ENCODE data around the gene ZNHIT1.

The ZNHIT1 gene

DNA sequence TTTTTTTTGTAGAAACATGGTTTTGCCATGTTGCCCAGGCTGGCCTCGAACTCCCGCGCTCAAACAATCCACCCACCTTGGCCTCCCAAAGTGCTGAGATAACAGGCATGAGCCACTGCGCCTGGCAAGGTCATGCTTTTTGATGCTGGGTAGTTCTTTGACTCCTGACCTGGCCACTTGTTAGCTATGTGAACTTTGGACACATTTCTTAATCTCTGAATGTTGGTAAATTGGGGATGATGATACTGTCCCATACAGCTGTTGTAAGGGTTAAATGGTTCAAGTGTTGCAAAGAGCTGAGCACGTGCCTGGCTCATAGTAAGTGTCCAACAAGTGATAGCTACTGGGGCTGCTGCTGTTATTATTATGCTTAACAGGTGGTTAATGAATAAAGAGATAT is 2.3 kb downstream of the ZNHIT1 start:
- DNase-seq: no peak

DNA sequence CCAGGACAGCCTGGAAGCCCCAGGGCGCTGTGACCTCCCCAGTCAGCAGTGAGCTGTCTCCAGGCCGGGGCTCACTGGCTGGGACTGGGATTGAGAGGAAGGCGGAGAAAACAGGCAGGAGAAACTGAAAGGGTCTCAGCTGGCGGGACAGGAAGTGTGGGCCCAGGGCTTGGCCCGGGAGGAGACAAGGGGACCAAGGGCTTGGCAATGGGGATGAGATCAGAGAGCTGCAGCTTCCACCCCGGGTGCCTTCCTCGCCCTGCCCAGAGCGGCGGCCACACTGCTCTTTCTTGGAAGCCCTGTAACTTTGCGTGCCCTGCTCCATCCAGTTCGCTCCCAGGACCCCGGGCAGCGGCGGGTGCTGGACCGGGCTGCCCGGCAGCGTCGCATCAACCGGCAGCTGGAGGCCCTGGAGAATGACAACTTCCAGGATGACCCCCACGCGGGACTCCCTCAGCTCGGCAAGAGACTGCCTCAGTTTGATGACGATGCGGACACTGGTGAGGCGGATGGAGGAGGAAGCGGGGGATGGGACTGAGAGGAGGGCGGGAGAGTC is 4.4 kb downstream of the ZNHIT1 start:
- DNase-seq: no peak

DNA sequence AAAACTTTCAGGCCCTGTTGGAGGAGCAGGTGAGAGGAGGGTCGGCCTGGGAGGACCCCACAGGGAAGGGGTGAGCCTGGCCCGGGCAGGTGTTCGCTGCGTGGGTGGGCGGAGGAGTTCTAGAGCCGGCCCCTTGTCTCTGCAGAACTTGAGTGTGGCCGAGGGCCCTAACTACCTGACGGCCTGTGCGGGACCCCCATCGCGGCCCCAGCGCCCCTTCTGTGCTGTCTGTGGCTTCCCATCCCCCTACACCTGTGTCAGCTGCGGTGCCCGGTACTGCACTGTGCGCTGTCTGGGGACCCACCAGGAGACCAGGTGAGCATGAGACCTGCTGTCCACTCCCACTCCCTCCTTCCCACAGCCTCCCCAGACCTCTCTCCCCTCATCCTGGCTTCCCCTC is 5.6 kb downstream of the ZNHIT1 start:
- no peak for DNase-seq

DNA sequence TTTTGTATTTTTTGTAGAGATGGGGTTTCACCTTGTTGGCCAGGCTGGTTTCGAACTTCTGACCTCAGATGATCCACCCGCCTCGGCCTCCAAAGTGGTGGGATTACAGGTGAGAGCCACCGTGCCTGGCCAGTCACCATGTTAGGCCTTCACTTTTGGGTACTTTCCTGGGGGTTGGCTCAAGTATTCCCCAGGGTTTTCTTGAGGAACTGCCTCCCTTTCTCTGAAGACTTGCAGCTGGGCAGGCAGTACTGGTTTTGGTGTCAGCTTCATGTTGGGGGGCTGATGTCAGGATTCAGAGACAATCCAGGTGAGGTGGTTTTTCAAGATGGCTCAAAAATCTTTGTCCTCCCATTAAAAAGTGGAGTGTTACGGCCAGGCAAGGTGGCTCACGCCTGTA is 7.7 kb downstream of the ZNHIT1 start:
- DNase-seq: no peak

DNA sequence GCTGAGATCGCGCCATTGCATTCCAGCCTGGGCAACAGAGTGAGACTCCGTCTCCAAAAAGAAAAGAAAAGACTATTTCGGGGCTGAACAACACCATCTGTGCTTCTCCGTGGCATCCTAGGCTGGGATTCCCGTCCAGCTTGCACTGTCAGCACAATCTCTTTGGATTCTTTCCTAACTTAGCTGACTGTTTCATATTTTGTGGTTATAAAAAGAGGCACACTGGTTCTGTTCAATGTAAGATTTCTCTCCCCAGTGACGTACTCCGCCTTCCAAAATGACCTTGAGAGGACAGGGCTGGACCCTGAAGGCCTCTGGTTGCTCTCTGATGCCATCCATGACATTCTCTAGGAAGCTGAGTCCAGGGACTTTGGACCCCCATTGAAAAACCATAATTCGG is 8.8 kb downstream of the ZNHIT1 start:
- no peak for DNase-seq

DNA sequence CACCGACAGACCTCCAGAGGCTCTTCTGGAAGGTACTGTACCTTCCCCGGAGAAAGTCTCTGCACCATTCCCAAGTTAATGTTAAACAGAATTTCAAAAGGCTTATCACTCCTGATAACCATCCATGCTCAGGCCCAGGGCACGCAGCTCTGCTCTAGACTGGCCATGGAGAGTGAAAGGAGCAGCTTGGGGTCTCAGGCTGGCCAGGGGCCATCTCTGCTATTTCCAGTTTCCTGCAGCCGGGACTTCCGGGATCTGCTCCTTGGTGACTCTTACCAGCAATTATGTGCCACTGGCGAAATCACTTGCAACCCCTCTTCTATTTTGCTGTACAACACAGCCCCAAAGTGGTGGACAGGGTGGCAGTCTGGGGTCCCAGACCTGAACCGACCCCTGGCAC is 13.7 kb downstream of the ZNHIT1 start:
- DNase-seq: no peak

DNA sequence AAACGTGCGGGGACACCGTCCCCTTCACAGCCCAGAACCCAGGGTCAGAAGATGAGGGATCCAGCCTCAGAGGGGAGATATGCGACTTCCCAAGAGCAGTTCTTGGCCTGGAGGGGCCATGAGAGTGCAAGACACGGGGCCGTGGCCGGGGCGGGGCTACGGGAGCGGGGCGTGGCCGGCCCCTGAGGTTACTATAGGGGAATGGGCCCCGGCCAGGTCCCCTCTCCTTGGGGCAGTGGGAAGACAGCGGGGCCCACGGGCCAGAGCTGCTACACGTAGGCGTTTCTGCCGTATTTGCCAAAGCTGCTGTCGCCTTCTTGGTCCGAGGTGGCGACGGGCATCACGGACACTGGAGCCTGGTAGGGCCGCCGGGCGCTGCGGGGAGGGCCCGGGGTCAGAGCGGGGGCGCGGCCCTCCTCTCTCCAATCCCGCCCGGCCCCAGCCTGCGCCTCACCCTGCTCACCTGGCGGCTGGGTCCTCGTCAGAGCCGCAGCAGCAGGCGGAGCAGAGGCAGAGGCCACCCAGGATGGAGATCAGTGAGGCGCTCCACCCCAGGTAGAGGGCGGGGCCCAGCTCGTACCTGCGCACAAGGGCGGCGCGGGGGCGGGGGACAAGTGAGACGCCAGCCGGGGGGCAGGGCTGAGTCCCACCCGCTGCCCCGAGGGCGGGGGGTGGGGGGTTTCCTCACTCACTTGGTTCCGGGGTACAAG is 14.3 kb downstream of the ZNHIT1 start:
- DNase-seq: no peak

DNA sequence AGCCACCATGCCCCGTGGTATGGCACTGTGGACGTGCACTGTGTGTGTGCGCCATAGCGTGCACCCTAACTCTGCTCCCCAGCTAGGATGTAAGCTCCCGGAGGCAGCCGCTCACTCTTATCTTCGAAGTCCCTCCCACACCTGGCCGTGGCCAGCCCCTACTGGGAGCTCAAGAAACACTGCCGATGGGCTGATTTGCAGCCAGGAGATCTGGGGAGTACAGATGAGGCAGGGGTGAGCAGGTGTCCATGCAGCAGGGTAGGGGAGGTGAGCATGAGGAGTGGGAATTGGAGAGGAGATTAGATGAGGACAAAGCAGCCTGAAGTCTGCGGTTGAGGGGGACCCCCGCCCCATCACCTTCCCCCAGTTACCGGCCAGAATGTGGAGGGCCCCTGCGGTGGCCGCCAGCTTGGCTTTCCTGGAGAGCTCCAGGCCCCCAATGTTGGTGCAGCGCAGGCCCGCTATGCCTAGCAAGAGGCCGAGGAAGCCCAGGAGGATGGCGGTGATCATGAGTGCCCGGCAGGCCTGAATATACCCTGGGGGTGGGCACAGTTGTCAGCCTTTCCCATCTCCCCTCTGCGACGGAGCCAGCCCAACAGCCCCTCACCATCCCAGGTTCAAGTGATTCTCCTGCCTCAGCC is 16.1 kb downstream of the ZNHIT1 start:
- no peak for DNase-seq

DNA sequence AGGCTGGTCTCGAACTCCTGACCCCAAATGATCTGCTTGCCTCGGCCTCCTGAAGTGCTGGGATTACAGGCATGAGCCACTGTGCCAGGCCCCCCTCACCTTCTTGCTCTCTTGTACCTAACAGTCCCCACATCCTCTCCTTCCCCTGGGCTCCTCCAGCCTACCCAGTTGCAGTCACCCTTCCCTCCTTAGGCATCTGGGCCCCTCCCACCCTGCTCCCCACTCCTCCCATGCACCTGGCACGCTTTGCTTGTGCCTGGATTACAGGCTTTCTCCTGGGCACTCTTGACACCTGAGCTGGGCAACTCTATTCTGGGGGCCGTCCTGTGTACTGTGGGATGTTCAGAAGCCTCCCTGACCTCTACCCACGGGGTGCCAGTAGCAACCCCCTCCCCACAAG is 16.7 kb downstream of the ZNHIT1 start:
- DNase-seq: no peak

DNA sequence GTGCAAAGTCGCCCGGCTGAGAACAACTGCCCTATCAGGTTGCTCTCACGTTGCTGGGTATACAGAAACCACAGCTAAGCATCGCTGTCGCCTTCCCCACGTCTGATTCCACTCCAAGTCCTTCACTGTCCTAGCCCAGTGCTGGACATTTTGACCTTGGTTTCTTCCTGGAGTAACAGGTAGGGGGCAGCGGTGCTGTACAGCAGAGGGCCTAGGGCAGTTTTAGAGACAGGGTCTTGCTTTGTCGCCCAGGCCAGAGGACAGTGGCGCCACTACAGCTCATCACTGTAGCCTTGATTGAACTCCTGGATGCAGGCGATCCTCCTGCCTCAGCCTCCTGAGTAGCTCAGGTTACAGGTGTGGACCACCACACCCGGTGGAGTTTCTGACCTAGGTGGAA is 17.1 kb downstream of the ZNHIT1 start:
- DNase-seq: no peak

DNA sequence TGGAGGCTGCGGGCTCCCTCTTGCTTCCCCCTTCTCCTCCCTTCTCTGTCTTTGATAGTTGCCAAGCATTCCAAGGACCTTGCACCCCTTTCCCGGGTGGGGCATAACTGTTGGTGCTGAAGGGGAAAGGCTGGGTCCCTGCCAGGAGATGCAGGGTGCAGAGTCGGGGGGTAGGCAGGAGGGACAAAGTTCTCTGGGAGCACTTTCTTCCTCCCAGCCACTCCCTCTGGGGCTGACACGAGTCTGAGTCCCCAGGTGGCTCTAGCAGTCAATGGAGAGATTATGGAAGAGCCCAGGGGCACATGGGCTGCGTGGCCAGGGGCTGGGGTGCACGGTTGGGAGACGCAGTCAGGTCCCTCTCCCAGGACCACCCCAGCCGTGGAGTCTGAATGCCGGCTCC is 17.6 kb downstream of the ZNHIT1 start:
- DNase-seq: no peak

DNA sequence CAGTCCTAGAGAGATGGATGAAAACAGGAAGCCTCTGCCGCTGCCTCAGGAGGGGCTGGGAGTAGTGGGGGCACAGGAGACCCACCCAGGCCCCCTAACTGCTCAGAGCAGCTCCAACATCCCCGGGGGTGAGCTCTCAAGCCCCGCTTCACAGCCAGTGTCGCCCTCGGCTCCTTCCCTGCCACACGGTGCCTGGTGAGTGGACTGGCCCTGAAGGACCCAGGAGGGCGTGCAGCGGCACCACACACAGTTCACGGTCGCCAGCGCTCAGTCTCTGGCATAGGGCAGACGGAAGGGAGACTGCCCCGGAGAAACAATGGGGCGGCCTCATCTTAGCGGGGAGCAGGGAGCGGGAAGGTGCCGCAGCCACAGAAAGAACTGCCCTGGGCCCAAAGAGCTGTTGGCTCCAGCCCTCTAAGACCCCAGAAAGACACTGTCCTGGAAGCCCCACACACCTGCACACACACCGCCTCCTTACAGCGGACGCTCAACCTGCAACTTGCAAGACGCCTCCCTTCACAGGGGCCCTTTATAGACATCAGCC is 18.4 kb downstream of the ZNHIT1 start:
- no peak for DNase-seq

DNA sequence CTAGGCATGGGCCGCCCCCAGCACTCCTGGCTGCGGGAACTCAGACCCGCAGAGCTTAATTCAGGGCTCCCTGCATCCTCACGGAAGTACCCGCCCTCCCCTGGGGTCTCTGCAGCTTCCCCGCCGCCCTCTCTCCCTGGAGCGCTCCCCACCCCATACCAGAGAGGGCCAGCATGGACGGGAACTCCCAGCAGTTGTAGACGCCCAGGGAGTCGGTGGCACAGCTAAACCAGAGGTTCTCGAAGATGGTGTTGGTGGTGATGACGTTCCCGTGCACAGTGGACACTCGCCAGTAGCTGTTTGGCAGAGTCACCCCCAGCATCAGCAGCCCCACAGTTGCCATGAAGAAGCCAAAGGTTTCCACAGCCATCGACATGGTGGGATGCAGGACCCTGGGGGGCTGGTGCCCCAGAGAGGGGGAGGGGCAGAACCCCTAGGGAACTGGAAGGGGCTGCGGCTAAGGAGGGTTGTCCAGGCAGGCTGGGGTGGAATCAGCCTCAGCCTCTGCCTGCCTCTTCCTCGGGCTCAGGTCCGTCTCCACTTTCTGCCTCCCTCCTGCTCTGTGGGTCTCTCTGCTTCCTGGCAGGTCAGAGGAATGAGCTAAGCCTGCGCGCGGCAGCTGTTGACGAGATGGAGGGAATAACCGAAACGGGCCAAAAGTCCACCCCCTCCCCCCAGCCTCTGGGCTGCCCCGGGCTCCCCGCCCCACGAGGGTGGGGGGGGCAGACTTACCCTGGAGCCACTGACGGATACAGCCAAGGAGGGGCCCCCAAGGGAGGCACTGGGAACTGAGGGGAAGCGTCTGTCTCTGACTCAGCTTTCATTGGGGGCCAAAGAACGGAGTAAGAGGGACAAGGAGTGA is 19.5 kb downstream of the ZNHIT1 start, which contains the start of gene CLDN15:
CLDN15 (minus strand) TSS at position 597 of the 862 bp plus-strand sequence; CDS start at position 376, 221 bp downstream.
- DNase-seq: no peak

DNA sequence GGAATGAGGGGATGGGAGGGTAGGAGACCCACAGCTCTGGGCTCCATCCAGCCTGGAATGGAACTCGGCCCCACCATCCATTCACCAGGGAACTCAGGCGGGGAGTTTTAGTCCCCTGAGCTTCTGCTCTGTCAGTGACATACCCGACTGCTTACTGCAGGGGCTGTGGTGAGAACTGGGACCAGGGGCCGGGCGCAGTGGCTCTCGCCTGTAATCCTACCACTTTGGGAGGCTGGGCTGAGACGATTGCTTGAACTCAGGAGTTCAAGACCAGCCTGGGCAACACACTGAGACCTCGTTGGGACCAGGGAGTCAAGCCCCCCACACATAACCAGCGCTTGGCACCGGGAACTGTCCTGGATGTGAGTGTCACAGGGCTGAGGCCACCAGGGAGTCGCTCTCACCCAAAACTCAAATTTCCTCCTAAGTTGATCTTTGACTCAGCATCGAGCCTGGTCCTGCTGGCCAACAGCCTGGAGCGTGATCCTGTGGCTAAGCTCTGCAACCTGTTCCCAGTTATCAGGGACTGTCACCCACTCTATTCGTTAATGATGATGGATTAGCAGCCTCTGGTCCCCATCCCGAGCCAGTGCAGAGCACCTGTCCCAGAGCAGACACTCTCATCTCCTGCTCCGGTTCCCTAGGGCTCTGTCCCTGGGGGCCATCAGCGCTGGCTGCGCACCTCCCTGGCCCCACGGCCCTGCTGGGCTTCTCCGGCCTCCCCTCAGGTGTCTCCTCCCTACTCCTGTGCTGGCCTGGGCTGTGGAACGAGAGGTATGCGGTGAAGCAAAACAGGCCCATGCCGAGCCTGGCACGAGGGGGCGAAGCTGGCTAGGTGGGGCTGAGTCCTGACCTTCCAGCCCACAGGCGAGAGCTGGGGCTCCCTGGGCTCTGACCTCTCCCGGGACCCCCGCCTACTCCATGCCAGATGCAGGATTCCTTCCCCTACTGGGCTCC is 20.5 kb downstream of the ZNHIT1 start:
- no peak for DNase-seq

DNA sequence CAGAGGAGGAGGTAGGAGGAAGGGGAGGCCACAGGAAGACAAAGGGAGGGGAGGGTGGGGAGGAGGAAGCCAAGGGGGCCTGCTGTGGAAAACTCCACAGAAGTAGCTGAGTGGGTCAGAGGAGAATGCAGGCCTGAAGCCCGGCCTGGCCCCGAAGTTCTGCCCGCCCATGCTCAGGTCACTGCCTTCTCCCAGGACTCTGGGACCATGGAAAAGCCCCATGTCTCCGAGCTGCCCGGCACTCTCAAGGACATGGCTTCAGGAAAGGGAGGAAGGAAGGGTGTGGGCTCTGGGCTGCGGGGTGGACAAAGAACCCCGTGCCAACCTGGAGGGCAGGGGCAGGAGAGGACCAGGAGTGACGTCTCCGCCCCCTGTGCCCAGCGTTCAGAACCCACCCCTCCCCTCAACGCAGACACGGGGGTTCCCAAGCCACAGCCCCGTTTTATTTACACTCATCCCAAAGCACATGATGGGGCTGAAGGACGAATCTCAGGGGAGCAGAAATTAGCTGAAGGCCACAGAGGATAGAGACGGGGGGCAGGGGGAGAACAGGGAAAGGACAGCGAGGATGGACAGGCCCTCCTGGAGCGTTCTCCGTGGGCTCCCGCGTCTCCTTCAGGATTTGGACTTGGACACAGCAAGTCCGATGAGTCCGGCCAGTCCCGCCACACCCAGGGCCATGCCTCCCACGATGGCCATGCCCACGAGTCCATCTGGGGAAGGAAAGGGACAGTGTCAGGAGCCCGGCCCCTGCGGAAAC is 21.4 kb downstream of the ZNHIT1 start:
- no peak for DNase-seq

DNA sequence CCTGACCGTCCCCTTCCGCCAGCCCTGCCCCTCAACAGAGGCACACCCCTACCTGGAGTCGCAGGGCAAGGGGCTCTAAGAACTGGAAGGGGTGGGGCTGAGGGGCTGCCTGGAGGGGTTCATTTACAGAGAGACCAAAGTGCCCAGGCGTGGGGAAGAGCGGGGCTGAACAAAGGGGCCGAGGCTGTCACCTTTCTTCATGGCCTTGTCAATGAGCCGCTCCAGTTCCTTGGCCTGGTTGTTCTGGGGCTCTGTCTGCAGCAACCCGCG is 21.9 kb downstream of the ZNHIT1 start:
- DNase-seq: no peak

DNA sequence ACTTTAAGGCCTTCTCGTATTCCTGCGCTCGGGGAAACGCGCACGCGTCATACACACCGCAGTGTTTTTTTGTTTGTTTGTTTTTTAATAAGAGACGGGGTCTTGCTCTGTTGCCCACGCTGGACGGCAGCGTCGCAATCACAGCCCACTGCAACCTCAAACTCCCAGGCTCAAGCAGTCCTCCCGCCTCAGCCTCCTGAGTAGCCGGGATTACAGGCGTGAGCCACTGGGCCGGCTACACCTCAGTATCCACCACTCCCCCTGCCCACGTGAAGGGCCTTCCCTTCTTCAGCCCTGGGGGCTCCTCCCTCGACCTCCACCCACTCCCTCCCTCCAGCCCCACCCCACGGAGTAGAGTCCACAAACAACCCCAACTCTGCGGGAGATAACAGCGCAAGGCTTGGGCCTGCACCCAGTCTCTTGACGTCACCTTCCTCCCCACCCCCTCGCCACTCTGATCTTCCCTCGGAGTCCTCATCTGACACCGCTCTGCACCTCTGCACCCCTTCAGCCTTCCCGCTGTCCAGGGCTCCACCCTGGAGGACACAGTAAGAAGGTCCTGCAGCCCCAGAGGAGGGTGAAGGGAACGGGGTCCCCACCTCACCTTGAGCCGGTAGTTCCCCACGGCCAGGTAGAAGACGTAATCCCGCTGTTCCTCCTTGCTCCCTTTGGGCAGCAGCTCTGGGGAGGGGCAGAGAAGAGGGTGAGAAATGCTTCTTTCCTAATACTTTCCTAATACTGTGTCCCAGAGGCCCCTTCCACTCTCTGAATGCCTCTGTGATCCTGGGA is 22.5 kb downstream of the ZNHIT1 start:
- DNase-seq: no peak

DNA sequence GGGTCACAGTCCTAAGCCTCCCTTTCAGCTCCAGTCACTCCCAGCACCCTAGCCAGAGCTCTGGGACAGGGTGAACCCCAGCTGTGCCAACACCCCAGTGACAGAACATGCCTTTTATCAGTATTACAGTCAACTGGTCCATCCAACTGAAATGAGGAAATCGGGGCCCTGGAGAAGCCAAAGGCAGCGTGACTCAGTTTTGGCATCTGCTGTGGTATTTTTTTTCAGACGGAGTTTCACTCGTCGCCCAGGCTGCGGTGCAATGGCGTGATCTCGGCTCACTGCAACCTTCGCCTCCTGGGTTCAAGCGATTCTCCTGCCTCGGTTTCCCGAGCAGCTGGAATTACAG is 23.0 kb downstream of the ZNHIT1 start:
- no peak for DNase-seq

DNA sequence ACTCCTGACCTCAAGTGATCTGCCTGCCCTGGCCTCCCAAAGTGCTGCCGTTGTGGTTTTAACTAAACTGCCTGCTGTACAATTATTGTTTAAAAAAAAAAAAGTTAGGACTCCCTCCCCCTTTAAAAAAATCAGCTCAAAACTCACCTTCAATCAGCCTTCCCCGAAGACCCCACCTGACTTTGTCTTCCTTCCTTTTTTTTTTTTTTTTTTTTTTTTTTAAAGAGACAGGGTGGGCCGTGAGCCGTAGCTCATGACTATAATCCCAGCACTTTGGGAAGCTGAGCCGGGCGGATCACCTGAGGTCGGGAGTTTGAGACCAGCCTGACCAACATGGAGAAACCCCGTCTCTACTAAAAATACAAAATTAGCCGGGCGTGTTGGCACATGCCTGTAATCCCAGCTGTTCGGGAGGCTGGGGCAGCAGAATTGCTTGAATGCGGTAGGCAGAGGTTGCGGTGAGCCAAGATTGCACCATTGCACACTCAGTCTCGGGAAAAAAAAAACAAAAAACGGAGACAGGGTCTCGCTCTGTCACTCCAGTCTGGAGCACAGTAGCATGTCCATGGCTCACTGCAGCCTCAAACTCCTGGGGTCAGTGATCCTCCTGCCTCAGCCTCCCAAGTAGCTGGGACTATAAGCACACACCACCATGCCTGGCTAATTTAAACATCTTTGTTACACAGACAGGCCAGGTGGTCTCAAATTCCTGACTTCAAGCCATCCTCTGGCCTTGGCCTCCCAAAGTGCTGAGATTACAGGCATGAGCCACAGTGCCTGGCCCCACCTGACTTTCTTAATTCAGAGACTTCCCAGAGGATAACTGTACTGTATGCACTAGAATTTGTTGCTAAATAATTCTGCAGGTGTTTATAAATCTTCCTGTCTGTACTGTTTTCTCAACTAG is 23.7 kb downstream of the ZNHIT1 start:
- DNase-seq: no peak
